HG02970 (cell line): ENCODE measurements around the gene TSFM.

Experiments used
- ATAC-seq: cut with Tn5 transposase; IDR thresholded peaks from one replicate; pipeline ENCODE4 v1.9.1; 2021; ENCODE audit warnings: mild to moderate bottlenecking, moderate library complexity, moderate number of reproducible peaks; ENCODE audit not compliant: unreplicated experiment, low FRiP score

Gene TSFM

DNA sequence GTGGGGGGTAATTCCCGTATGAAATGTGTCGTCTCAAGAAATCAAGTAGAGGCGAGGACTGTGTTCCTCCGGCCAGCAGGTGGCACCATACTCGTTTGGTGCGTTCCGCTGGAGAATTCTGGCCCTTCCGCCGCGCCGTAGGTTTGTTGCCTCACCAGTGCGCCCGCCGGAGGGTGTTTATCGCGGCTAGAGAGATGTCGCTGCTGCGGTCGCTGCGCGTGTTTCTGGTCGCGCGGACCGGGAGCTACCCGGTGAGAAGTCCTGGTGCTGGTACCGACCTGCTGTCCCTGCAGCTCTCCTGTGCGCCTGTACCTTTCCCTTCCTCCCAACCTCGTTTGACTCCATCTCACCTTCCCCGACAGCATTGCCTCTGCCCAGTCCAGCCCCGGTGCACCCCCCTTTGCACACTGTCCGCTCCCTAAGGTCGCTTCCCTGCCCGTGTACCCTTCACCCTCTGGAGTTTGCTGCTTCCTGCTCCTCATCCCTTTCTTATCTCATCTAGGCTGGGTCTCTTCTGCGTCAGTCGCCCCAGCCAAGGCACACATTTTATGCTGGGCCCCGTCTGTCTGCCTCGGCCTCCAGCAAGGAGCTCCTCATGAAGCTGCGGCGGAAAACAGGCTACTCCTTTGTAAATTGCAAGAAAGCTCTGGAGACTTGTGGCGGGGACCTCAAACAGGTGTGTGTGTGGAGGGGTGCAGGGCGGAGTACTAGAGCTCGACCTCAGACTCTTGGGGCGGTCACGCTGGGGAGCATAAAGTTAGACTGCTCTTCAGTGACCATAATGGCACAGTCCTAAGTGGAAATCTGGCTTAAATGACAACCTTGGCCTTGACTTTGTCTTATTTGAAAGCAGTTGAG is at the start of gene TSFM:
Gene TSFM, plus strand, starts transcription at position 180 of the 858 bp plus-strand sequence. Its CDS starts 15 bp downstream, at position 195.
- ATAC-seq, result peak; percentile 87

DNA sequence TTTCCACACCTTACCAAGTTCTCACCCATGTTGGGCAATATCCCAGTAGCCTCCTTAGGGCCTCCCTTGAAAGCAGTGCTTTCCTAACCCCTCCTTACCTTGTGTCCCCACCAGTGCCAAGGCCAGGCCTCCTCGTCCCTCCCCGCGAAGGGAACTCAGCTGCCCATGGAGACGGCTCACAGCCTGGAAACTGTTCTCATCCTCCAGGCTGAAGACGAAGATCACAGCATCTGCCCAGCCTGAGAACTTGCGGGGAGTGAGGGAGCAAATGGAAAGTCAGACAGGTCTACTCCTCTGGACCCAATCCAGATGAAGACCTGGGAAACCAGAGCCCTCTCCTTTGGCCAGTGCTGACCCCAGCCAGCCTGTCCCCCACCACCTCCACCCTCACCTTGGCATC is 48.7 kb upstream of the TSFM start:
- ATAC-seq, result no peak

GRCh38 chr12:57734591-57734990 is 48.0 kb upstream of the TSFM start:
- no peak for ATAC-seq

DNA sequence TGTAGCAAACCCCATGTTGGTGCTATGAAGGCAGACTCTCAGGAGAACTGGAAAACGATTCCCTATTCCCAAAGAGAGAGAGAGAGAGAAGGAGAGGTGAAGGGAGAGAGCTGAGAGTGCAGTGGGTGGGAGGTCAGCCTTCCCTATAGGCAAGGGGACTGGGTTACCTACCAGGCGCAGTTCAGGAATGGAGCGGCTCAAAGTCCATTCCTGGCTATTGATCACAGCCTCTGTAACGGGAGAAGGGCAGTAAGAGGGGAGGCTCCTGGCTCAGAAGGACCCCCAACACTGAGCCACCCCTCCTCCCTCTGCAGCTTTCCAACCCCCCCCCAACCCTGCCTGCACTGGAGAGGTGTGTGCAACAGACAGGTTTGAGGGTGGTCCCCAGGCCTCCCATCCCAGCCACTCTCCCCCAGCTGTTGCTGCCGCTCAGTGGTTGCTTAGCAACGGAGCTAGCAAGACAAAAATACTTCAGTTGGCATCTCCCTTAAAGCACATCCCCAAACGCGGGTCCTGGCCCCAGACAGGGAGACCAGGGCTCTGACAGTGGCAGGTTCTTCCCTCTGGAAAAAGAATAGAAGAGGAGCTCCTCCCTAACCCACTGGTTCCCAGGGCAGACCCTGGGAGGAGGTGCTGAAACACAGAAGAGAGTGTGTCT is 47.3 kb upstream of the TSFM start:
- no peak for ATAC-seq

DNA sequence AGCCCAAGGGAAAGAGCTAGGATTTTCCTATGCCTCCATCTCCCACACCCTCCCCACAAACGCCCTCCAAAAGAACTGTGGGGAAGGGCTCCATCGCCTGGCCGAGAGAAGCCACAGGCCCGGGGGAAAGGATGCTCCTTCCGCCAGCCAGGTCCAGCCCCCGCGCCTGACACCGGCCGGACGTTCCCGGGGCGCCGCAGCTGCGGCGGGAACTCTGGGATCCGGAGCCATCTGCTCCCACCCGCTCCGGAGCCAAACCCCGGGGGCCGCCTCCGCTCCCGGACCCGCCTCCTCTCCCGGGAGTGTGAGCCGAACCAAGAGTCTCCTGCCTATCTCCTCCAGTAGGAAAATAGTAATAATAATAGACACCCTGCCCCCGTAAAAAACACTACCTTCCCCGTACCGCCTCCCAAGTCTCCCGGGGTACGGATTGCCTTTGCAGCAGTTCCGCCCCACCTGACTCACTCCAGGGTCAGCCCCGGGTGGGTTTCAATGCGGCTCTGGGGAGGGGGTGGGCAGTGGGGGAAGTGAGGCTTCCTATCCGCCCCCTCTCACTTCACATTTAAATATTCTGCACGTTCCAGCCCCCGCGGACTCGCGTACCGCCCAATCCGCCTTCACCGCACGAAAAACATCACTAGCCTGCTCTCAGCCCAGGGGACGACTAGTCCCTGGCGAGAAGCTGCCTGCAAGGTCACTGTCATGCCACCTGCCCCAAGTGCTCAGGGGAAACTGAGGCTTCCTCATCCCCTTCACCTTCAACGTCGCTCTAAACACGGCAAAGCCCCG is 46.4 kb upstream of the TSFM start:
- no peak for ATAC-seq

DNA sequence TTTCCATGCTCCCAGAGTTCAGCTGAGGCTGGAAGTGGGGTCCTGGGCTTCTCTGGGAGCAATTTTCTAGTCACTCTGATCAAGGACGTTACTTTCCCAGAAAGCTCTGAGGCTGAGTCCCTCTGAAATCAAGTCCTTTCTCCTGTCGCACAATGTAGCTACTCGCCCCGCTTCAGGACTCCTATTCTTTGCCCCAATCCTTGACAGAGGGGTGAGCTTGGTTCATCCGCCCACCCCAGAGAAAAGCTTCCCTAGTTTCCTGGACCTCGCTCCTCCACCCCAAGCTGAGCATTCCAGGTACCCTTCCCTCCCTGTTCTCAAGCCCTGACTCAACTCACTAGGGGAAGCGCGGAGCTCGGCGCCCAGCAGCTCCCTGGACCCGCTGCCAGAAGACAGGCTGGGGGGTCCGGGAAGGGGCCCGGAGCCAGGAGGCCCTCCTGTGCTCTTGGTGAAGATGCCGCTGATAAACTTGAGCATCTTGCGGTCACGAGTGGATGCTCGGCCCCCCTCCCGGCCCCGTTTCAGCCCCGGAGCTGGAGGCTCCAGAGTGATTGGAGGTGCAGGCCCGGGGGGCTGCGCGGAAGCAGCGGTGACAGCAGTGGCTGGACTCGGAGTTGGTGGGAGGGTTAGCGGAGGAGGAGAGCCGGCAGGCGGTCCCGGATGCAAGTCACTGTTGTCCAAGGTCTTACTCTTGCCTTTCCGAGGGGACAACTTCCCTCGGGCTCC is 45.7 kb upstream of the TSFM start:
- ATAC-seq, result no peak

- ATAC-seq, result no peak
These were observed 44.8 kb upstream of the TSFM start for GRCh38 chr12:57737467-57738460.

DNA sequence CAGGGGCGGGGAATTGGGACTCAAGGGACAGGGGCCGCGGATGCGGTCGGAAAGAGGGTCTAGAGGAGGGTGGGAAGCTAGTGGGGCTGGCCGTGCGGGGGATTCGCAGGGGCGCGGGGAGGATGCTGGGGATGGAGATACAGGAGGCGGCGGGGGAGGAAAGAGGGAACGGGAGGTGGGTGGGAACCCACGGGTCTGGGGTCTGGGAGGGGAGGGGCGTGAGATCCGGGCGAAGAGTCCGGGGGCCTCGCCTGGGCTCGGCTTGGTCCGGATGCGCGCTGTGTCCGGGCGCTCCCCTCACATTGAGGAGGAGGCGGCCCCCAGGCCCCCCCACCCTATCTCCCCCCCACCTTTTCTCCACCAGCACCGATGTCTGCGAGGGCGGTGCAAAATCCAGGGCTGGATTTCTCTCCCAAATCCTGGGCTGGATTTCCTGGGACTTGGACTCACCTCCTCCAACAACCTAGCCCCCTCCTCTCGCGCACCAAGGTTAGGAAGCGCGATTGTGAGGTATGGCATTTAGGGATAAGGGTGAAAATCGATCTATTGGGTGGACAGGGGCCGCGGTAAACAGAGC is 43.8 kb upstream of the TSFM start, which contains the start of gene AGAP2:
Gene AGAP2, minus strand, starts transcription at position 82 of the 577 bp plus-strand sequence. CDS start 496 bp downstream, outside the sequence.
- ATAC-seq, result no peak

- no peak for ATAC-seq
These were observed 43.2 kb upstream of the TSFM start for GRCh38 chr12:57739387-57739786.

GRCh38 chr12:57739914-57740538 is 42.6 kb upstream of the TSFM start:
- no peak for ATAC-seq

DNA sequence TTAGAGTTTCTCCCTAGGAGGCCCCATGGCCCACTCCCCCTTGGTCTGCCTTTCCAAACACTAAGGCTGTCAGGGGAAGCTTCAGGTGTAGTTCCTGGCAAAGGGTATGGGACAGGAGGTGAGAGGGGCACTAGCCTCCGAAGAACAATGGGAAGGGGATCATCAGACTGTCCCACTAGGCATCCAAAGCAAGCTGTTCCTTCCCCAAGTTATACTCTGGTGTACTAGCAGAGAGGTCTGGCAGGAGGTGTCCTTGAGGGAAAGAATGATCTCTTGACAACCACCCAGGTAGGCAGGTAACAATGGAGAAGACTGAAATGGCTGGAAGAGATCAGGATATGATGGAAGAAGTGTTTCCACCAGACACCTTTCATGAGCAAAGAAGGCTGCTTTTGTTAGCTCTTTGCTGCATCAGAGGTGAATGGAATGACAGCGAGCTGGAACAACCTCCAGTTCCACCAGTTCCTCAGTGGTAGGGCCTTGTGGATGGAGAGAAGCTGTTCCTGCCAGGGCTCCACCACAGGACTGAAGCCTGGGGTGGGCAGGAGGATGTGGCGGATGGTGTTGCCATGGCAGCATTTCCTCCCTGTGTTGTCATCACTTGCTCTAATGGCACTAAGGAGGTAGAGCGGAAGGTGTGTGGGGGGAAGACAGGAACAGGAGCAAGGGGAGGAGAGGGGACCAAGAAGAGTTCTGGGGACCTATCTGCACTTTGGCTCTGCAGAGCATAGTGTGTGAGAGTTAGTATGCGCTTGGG is 41.8 kb upstream of the TSFM start:
- ATAC-seq, result no peak

DNA sequence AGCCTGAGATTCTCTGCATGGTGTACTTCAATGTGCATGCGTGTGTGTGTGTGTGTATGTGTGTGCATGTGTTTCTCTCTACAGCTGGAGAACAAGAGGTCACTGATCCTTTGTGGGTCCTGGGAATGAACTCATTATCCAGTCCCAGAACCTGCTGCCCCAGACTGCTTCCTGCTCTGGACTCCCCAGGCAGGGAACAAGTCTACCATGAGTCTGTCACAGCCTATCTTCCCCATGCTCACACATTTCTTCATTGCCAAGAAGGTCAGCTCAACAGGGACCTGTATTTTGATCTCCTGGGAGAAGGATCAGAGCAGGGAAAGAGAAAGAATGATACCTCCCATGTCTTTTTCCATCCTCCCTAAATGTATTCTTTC is 41.2 kb upstream of the TSFM start:
- ATAC-seq, result no peak

DNA sequence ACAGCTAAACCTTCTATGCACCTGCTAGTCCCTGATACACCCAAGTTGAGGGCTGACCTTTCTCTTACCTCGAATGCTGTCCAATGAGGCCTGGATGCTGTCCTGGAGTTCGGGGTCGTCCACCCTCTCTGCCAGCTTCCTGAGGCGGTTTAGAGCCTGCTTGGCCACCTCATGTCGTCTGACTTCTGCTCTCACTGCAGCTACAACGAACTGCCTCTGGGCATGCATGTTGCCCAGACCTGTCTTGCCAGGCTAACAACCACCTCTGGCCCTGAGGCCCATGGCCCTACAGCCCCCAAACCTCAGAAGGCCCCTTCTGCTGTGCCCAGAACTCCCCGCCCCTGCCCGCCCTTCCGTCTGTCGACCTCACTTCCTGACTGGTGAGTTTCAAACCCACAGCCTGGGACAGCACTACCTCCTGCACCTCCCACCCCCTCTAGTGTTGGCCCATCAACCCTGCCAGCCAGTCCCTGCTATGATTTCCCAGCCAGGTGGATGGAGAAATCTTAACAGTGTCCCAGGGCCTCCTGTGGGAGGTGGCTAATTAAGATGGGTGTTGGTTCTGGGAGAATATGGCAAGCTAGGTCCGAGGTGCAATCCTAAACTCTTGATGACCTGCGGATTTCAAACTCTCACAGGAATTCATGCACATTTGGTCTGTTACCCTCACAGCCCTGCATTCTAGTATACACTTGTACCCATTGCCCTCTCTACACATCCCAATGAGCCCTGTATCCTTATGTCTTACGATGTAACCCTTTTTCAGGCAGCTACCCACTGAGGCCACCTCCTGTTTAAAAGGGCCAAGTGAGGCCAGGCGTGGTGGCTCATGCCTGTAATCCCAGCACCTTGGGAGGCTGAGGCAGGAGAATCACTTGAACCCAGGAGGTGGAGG is 40.5 kb upstream of the TSFM start:
- ATAC-seq, result peak; percentile 44

DNA sequence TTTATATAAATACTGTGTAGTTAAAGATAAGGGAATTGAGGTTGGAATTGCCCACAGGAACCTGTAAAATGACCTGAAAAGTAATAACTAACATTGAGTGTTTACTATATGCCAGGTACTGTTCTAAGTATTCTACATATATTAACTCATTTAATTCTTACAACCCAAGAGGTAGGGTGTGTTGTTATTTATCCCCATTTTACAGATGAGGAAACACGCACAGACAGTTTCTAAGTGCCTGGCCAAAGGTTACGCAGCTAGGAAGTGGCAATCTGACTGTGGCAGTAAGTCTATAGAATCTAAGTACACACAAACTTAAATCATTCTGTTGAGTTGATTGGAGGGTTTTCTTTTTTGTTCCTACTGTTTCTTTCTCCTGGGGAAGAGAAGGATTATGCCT is 38.8 kb upstream of the TSFM start:
- ATAC-seq, result no peak

DNA sequence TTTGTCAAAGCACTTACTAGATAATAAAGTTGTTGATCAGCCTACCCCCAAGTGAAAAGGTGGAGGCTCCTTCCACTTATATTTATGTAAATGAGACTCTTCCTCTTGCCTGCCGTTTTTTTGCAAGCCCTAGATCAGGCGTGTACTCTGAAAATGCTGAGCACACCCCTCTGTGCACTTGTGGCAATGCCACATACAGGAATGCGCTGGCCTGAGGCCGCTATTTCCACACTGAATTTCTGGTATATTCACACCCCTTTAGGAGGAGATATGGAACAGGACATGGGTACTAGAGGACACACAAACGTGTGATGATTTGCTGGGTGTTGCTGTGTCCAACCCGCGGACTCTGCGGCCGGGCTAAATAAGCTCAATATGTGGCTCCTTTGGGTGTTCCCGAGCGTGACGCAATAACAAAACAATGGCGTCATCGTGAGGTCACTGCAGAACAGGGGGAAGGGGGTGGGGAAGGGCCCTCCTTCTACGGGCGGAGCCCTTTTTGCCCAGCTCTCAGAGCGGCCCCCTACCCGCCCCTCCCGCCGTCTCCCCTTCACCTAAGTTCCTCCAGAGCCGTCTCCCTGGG is 38.3 kb upstream of the TSFM start:
- ATAC-seq, result peak; percentile 39

DNA sequence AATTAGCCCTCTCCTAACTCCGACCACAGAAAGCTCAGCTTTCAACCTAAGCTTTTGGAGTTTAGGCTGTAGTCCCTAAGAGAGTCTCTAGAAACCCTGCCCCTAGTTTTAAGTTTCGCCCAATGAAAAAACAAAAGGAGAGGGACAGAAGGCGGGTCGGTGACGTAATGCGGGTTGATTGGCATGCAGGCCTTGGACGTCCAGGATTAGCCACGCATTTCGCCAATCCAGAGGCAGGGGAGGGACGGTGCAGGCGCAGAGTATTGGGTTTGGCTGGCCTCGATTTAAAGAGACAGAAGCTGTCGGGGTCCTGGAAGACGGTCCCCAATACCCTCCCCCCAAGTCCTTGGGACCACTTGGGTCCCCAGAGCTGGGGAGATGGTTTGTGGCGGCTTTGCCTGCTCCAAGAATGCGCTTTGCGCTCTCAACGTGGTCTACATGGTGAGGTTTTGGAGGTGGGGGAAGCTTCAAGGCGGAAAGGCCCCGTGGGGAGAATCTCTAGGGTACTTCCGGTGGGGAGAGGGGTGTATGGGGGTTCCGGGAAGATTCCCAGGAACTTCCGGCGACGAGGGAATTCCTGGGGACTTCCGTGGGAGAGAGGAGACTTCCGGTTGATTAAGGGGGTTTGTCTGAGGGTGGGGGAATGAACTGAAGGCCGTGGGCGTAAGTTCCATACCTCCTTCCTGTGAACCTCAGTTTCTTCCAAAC is 37.7 kb upstream of the TSFM start, which contains the start of gene TSPAN31:
Gene TSPAN31, plus strand, starts transcription at position 263 of the 708 bp plus-strand sequence. Its CDS starts 116 bp downstream, at position 379.
- peak; percentile 84 for ATAC-seq
